HEK293 (cell line): ENCODE data around the gene PYROXD2.

Experiments used
- CTCF ChIA-PET: fragments of 350-600 bp; formaldehyde crosslinking; extraction: SDS; loops from one replicate; lab custom pipeline; 2021; ENCODE audit warnings: antibody characterized with exemption; lab: Yijun Ruan, JAX
- POLR2A ChIA-PET: fragments of 300-600 bp; formaldehyde crosslinking; extraction: SDS; loops from one replicate; lab custom pipeline; 2020; ENCODE audit warnings: antibody characterized with exemption, inconsistent platforms; lab: Yijun Ruan, JAX
- H3K27ac ChIP-seq: fragments of 200-500 bp; sonication (Bioruptor generic); 2 replicates; pipeline ENCODE4 v1.5.1; 2014; ENCODE audit warnings: low read depth, low read length, control low read depth, inconsistent platforms; ENCODE audit errors: extremely low read depth
- H3K36me3 ChIP-seq, 2 experiments: fragments of 200-500 bp in 1 of 2; sonication (Bioruptor generic) in 1 of 2; 1 replicate in 1 of 2; 2 replicates in 1 of 2; pipeline ENCODE4 v1.5.1; 2014 to 2017; ENCODE audit warnings: inconsistent platforms in 2 of 2, low read length in 2 of 2; ENCODE audit not compliant: control insufficient read depth in 2 of 2, insufficient read depth in 1 of 2
- H3K4me1 ChIP-seq: fragments of 200-500 bp; sonication (Bioruptor generic); 2 replicates; pipeline ENCODE4 v1.5.1; 2014; ENCODE audit warnings: mild to moderate bottlenecking, low read length, inconsistent platforms; ENCODE audit not compliant: control insufficient read depth, insufficient read depth
- H3K4me3 ChIP-seq: 2 replicates; pipeline ENCODE4 v1.5.1; 2011; ENCODE audit warnings: low read depth, mild to moderate bottlenecking, control low read depth, low read length, moderate library complexity
- H3K9me3 ChIP-seq: fragments of 200-500 bp; sonication (Bioruptor generic); 2 replicates; pipeline ENCODE4 v1.5.1; 2014; ENCODE audit warnings: low read depth, low read length, inconsistent platforms; ENCODE audit not compliant: control insufficient read depth, insufficient read depth
- OSR2 ChIP-seq: fragments of 450-650 bp; formaldehyde crosslinking; IDR thresholded peaks from 2 replicates; pipeline ENCODE4 v1.5.1; 2016; ENCODE audit warnings: missing biosample characterization, missing genetic modification characterization
- TRIM28 ChIP-seq: IDR thresholded peaks from 2 replicates; pipeline ENCODE4 v1.6.1; 2011; ENCODE audit warnings: low read length, control low read depth, borderline replicate concordance
- TSHZ1 ChIP-seq: fragments of 450-650 bp; formaldehyde crosslinking; IDR thresholded peaks from 2 replicates; pipeline ENCODE4 v1.5.1; 2016; ENCODE audit warnings: missing biosample characterization, missing genetic modification characterization, borderline replicate concordance
- ZBTB20 ChIP-seq: fragments of 450-650 bp; formaldehyde crosslinking; IDR thresholded peaks from 2 replicates; pipeline ENCODE4 v1.5.1; 2016; ENCODE audit warnings: missing biosample characterization, missing genetic modification characterization
- ZBTB49 ChIP-seq: fragments of 450-650 bp; formaldehyde crosslinking; IDR thresholded peaks from 2 replicates; pipeline ENCODE4 v1.5.1; 2016; ENCODE audit warnings: missing biosample characterization, missing genetic modification characterization, low read depth
- ZNF202 ChIP-seq: fragments of 450-650 bp; formaldehyde crosslinking; IDR thresholded peaks from 2 replicates; pipeline ENCODE4 v1.5.1; 2016; ENCODE audit warnings: missing biosample characterization, missing genetic modification characterization, borderline replicate concordance
- ZNF366 ChIP-seq: fragments of 450-650 bp; formaldehyde crosslinking; conservative IDR thresholded peaks from 2 replicates; pipeline ENCODE4 v1.5.1; 2016; ENCODE audit warnings: missing biosample characterization, missing genetic modification characterization
- ZNF501 ChIP-seq: fragments of 450-650 bp; formaldehyde crosslinking; IDR thresholded peaks from 2 replicates; pipeline ENCODE4 v1.5.1; 2016; ENCODE audit warnings: missing biosample characterization, missing genetic modification characterization
- ZNF510 ChIP-seq: fragments of 450-650 bp; formaldehyde crosslinking; IDR thresholded peaks from 2 replicates; pipeline ENCODE4 v1.5.1; 2018; ENCODE audit warnings: mild to moderate bottlenecking, missing genetic modification characterization, missing biosample characterization; ENCODE audit not compliant: insufficient replicate concordance
- ZNF596 ChIP-seq: fragments of 450-650 bp; IDR thresholded peaks from 2 replicates; pipeline ENCODE4 v1.5.0; 2018; ENCODE audit warnings: missing biosample characterization, mild to moderate bottlenecking, missing genetic modification characterization, moderate library complexity
- ZNF610 ChIP-seq: fragments of 450-650 bp; formaldehyde crosslinking; IDR thresholded peaks from 2 replicates; pipeline ENCODE4 v1.5.1; 2016; ENCODE audit warnings: missing biosample characterization, missing genetic modification characterization, borderline replicate concordance
- ZNF639 ChIP-seq: fragments of 450-650 bp; formaldehyde crosslinking; IDR thresholded peaks from 2 replicates; pipeline ENCODE4 v1.5.1; 2016; ENCODE audit warnings: missing biosample characterization, missing genetic modification characterization
- ZNF704 ChIP-seq: fragments of 450-650 bp; formaldehyde crosslinking; IDR thresholded peaks from 2 replicates; pipeline ENCODE4 v1.5.1; 2016; ENCODE audit warnings: missing biosample characterization, missing genetic modification characterization
- ZSCAN16 ChIP-seq: fragments of 450-650 bp; formaldehyde crosslinking; IDR thresholded peaks from 2 replicates; pipeline ENCODE4 v1.5.1; 2016; ENCODE audit warnings: missing biosample characterization, missing genetic modification characterization
- TF ChIP-seq, protein P1 (sequence below): fragments of 450-650 bp; formaldehyde crosslinking; IDR thresholded peaks from 2 replicates; pipeline ENCODE4 v1.5.1; 2017; ENCODE audit warnings: missing biosample characterization, missing genetic modification characterization

The PYROXD2 gene

GRCh38 chr10:98458809-98459784 lies 44.1 kb upstream of the PYROXD2 start (continued):
- TF ChIP-seq ZBTB49 (tag by site-specific recombination) (no peak), ZNF639 (tag by site-specific recombination) (no peak), TSHZ1 (no peak)

GRCh38 chr10:98457721-98458120 lies 42.7 kb upstream of the PYROXD2 start:
- CTCF ChIA-PET = interaction anchor here (0.5 to 1.0 kb wide), 2 partner anchors 9 to 316 kb away, joined by 3 to 4 read pairs; no protein-coding TSS in a partner anchor
- Histone ChIP-seq H3K4me1 (no peaks in the 10 kb centered on the region), H3K27ac (no peak overlapping the region), H3K9me3 (no peaks in the 10 kb centered on the region), H3K4me3 (no peak overlapping the region), H3K36me3 (no peaks in the 10 kb centered on the region)
- TF ChIP-seq ZNF366 (tag by site-specific recombination) (no peak), ZNF596 (tag by site-specific recombination) (no peak), ZSCAN16 (tag by site-specific recombination) (no peak), ZNF610 (tag by site-specific recombination) (no peak)
- TF ChIP-seq, protein P1, sequence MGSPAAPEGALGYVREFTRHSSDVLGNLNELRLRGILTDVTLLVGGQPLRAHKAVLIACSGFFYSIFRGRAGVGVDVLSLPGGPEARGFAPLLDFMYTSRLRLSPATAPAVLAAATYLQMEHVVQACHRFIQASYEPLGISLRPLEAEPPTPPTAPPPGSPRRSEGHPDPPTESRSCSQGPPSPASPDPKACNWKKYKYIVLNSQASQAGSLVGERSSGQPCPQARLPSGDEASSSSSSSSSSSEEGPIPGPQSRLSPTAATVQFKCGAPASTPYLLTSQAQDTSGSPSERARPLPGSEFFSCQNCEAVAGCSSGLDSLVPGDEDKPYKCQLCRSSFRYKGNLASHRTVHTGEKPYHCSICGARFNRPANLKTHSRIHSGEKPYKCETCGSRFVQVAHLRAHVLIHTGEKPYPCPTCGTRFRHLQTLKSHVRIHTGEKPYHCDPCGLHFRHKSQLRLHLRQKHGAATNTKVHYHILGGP = no peak
- POLR2A ChIA-PET = no interaction called here

- H3K9me3 ChIP-seq = no peaks in the 10 kb centered on the region
- POLR2A ChIA-PET = no interaction called here
- H3K27ac ChIP-seq = no peak overlapping the region
- no peak overlapping the region for H3K4me3 ChIP-seq
- CTCF ChIA-PET = interaction anchor here (1.2 to 2.4 kb wide), 2 partner anchors 11 to 31 kb away, joined by 5 to 6 read pairs; no protein-coding TSS in a partner anchor
- TF ChIP-seq ZBTB20 (tag by site-specific recombination) = no peak
- no peak for TF ChIP-seq ZNF704
- TF ChIP-seq ZNF510 (tag by site-specific recombination) = peak; percentile 96
- TF ChIP-seq ZNF501 (tag by site-specific recombination) = no peak
- TF ChIP-seq OSR2 (tag by site-specific recombination) = no peak
- no peak for TF ChIP-seq TRIM28
- TF ChIP-seq ZNF202 (tag by site-specific recombination) = no peak
- H3K4me1 ChIP-seq = no peaks in the 10 kb centered on the region
- no peaks in the 10 kb centered on the region for H3K36me3 ChIP-seq
Observed at GRCh38 chr10:98456686-98457482, 41.9 kb upstream of the PYROXD2 start.
